ENCODE results near the gene RAI14. TPM values are rescaled to one million over a fixed set of nuclear protein-coding genes. Genes with fewer than 3 reads are reported as not detected.

RAI14 gene
- polyA plus RNA-seq, 5 donors, result 38.4 to 62.8 (median 53.9) TPM

DNA sequence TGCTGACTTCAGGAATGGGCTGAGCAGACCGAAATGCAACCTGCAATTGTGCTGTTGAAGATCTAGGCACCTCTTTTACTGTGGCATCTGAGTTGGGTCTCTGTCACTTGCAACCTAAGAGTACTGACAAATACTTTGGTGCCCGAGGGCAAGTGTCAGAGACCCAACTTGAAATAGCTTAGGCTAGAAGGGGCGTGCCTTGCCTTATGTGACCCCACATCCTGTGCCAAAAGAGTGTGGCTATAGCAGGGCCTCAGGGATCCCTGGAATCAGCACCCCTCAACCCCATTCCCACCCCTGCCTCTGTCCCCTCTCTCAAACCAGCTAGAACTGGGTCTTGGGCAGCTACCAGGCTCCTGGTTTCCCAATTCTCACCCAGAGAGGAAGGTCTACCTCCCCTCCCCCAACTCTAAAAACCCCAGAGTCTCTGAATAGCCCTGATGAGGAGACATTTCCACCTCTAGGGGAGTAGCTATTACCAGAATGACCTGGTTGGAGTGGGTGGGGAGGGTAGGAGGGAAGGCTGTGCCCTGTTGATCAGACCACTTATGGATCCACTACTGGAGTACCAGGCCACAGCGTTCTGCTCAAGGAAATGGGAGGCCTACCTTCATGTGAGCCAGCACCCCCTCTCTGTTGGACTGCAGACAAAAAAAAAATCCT, 17.5 kb downstream of the RAI14 start:
- no peak for DNase-seq

DNA sequence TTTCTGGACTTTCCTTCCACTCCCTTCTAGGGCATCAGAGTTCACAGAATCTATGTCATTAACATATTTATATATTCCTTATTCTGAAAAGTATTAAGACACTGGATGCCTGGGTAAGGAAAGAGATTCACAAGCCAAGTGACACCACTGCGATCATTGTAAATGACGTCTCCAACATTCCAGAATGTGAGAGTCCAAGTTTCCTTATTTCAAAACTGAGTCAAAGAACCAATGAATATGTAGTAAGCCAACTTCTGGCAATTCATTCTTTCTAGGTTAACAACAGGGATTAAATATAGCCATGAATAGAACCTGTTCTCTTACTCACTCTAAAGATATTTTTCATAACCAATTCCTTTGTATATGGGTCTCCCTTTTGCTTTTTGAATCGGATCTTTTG, 18.1 kb downstream of the RAI14 start:
- DNase-seq, result no peak

DNA sequence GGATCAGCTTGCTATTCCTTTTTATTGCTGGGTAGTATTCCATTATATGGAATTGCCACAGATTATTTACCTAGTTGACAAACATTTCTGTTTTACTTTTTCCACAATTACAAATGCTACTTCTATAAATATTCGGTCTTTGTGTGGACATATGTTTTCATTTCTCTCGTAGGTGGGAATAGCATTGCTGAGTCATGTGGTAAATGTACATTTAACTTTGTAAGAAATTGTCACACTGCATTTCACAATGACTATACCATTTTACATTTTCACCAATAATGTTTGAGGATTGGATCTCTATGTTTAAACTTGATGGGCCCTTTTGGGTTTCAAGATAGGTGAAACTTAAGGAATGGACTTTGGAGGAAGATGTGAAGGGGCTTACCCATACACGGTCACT, 19.7 kb downstream of the RAI14 start:
- no peak for DNase-seq

DNA sequence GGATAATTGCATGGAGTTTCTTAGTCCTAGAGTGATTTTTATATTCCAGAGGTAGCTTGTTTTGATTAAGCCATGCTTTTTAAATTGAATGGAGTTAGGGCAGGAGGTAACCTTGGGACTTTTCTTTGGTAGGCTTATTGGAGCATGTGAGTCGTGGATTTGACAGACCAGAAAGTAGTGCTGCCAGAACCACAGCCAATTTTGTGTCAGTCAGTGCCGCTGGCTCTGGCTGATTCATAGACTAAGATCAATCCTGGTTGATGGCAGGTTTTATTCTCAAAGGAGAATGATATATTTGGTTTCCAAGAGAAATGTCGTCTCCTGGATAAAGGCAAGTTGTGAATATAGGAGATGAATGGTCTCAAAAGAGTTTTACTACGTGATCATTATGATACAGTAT, 20.3 kb downstream of the RAI14 start:
- DNase-seq, result no peak

DNA sequence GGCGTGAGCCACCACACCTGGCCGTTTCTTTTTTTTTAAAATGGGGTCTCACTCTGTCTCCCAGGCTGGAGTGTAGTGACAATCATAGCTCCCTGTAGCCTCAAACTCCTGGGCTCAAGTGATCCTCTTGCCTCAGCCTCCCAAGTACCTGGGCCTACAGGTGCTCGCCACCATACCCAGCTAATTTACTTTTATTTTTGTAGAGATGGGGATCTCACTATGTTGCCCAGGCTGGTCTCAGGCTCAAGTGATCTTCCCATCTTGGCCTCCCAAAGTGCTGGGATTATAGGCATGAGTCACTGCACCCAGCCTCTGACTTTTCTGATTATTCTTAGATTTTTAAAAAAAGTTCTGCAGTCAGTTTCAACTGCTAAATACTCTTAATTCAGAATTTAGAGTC, 21.3 kb downstream of the RAI14 start:
- DNase-seq, result no peak

DNA sequence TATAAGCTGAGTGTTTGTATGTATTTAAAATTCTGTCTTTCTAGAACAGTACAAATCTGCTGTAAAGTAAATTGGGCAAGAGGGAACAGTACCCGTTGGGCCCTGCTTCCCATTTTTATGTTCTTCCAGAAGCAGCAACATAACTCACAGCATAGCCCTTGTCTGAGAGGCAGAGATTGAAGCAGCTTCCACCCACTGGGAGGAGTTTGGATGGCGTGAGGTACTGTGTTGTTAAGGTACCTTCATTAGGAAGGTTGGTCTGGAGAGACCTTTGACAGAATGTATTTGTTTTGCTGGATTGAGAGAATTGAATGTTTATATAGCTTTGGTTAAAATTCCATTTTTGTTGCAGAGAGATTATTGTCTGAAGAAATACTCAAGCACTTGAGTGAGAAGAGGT, 24.8 kb downstream of the RAI14 start:
- DNase-seq, result no peak

GRCh38 chr5:34682926-34683623, 26.9 kb downstream of the RAI14 start:
- no peak for DNase-seq

GRCh38 chr5:34684281-34684979, 28.3 kb downstream of the RAI14 start:
- peak; percentile 52 to 53 for DNase-seq

DNA sequence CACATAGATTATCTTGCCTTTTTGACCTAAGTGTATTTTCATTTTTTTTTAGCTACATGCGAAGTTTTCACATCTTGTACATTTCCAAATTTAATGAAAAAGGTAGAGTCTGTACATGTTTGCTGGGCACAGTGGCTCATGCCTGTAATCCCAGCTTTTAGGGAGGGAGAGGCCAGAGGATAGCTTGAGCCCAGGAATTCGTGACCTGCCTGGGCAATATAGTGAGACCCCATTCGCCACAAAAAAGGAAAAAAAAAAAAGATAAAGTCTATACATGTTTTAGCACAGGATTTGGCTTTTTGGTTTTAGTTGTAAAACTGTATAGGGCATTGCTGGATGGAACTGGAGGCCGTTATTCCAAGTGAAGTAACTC, 28.8 kb downstream of the RAI14 start:
- no peak for DNase-seq

- DNase-seq, result no peak
Measured at GRCh38 chr5:34685485-34686165, 29.5 kb downstream of the RAI14 start.

DNA sequence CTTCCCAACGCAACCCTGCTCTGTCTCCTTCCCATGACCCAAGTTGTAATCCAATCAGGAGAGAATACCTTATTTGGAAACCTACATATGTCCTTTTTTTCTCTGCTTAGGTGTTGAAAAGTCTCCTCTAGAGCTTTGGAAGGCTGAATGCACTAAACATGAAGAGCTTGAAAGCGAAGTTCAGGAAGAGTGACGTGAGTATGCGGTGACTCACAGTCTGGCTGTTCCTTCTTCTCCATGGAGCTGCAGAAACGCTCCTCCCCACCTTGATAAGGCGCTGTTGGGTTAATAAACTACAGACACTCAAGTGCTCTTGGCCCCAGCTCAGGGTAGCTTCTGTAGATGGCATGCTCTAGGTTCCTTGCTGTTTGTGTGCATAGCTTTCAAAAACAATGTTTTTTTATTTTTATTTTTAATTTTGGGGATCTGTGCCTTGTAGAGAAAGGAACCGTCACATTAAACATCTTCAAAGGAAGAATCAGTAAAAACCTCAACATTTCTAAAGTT, 30.7 kb downstream of the RAI14 start:
- peak; percentile 73 for DNase-seq

GRCh38 chr5:34687269-34688011, 31.3 kb downstream of the RAI14 start:
- DNase-seq, result no peak

- no peak for DNase-seq
Measured at GRCh38 chr5:34688015-34688810, 32.1 kb downstream of the RAI14 start.

DNA sequence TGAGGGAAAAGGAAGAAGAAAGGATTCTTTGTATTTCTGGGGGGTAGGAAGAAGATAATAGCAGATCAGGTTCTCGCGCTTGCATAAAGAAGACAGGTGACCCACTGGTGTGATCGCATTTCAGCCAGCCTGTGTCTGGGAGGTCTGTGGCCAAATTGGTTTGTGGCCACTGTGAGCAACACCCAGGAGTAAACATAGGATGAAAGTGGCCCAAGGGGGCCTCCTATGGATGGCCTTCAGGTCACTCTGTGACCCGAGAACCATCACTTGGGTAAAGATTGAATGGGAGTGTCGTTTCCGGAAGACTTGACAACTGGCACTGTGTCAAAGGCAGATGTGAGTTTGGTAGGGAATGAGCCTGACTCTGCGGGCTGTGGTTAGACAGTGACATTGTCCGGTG, 34.2 kb downstream of the RAI14 start:
- no peak for DNase-seq

DNA sequence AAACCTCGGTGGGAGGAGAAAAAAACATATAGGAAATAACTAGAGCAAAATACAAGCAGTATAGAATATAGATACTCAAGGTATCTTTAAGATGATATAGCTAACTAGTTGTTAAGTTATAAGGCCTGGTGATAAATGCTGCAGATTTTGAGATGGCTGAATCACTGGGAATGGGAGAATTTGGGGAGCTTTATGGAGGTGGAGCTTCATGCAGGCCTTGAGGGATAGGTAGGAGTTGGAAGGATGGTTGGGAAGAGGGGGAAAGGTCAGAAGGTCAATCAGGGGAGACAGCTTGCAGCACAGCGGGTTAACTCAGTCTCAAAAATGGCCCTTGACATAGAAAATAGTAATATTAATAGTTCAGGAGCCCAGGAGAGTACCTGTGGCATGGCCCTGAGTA, 34.8 kb downstream of the RAI14 start:
- DNase-seq, result no peak

- no peak for DNase-seq
Measured at GRCh38 chr5:34691326-34691725, 35.2 kb downstream of the RAI14 start.

GRCh38 chr5:34692786-34693185, 36.7 kb downstream of the RAI14 start:
- no peak for DNase-seq

GRCh38 chr5:34694012-34694411, 37.9 kb downstream of the RAI14 start:
- DNase-seq, result no peak

DNA sequence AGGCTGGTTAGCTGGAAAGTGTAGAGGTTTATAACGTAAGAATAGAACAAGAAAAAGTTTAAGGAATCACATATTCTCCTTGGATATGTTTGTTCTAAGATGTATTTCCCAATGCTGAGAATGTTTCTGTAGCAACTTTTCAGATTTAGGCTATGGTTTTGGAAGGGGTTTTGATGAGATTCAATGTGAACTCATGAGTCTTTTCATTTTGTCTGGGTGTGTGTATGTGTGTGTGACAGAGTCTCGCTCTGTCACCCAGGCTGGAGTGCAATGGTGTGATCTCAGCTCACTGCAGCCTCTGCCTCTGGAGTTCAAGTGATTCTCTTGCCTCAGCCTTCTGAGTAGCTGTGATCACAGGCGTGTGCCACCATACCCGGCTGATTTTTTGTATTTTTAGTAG, 38.6 kb downstream of the RAI14 start:
- DNase-seq, result no peak

GRCh38 chr5:34695275-34696027, 39.3 kb downstream of the RAI14 start:
- DNase-seq, result no peak

Data from right lung (tissue), 5 donors.